Right atrium auricular region (tissue), 2 donors: ENCODE measurements around the gene SETMAR. TPM values are rescaled to one million over a fixed set of nuclear protein-coding genes. Genes with fewer than 3 reads are reported as not detected.
A peak's percentile ranks its signal among the peaks of the same experiment; 100 is the strongest.

Source experiments
- DNase-seq: peaks from one replicate; pipeline ENCODE4 v3.0.0-alpha.2; 2019; ENCODE audit warnings: low spot score
- H3K27ac ChIP-seq, 2 donors: fragments of 200-600 bp; sonication (generic); 1 replicate in 1 of 2; 2 replicates in 1 of 2; pipeline ENCODE4 v1.5.1; 2016 to 2019
- H3K27me3 ChIP-seq, 2 donors: fragments of 200-600 bp; sonication (generic); one replicate each; pipeline versions ENCODE4 v1.5.1 to v1.6.0; 2017 to 2019
- H3K36me3 ChIP-seq: fragments of 200-600 bp; sonication (generic); one replicate; pipeline ENCODE4 v1.5.1; 2016
- H3K4me1 ChIP-seq, 2 donors: fragments of 200-600 bp; sonication (generic); one replicate each; pipeline versions ENCODE4 v1.5.1 to v1.6.0; 2017 to 2019
- H3K4me3 ChIP-seq, 2 donors: fragments of 200-600 bp; sonication (generic); 1 replicate in 1 of 2; 2 replicates in 1 of 2; pipeline ENCODE4 v1.5.1; 2017 to 2019; ENCODE audit warnings: mild to moderate bottlenecking in 1 of 2, moderate library complexity in 1 of 2
- H3K9me3 ChIP-seq, 2 donors: fragments of 200-600 bp; sonication (generic); one replicate each; pipeline ENCODE4 v1.5.1; 2019
- total RNA-seq, 2 donors: library from RNA; depleted of rRNA; stranded (reverse); fragments of >200 nt; gene quantifications; one replicate each; pipeline ENCODE4 v1.1.0, GENCODE V29; 2016
- TF ChIP-seq, protein P1 (sequence below), 2 donors: fragments of 200-600 bp; sonication (generic); IDR thresholded peaks; one replicate each; pipeline ENCODE4 v1.5.1; 2019; ENCODE audit warnings: antibody characterized with exemption in 2 of 2

Gene SETMAR
- 10 to 100 TPM; 13.5 to 18.5 TPM for total RNA-seq

DNA sequence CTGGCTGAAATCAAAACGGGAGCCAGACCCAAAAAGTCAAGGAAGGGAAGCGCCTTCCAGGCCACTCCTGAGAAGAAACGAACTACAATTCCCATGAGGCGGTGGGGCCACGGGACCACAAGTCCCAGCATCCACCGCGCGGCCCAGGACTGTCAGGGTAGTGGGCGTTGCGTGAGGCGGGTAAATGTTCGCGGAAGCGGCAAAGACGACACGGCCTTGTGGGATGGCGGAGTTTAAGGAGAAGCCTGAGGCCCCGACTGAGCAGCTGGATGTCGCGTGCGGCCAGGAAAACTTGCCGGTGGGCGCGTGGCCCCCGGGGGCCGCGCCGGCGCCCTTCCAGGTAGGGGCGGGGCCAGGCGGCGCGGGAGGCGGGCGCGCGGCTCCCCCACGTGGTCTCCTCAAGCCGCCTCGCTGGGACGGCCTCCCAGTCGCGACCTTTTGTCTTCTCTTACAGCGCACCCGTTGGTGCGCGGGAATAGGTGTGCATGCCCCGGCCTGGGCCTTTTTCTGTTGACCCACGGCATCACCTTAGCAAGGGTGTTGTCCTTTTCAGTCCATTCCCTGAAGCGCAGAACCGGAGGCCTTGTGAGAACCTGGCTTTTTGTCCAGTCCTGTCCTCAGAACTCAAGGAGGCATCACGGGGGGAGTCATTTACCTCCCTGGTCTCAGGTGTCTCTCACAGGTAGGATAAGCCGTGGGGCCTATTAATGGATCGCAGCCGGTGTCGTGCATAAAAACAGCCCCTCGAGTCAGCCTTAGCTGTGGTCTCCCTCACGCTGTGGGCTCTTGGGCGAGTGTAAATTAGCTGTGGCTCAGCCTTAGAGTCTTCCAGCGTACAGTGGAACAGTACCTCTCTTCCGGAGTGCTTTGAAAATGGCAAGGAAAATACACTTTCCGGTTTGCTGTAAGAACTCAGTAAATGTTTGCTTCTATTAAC lies at the start of gene SETMAR:
Gene SETMAR, plus strand, starts transcription at position 183 of the 937 bp plus-strand sequence. Its CDS starts 2 bp downstream, at position 185.
- peak; percentile 96 for DNase-seq
- TF ChIP-seq, protein P1, sequence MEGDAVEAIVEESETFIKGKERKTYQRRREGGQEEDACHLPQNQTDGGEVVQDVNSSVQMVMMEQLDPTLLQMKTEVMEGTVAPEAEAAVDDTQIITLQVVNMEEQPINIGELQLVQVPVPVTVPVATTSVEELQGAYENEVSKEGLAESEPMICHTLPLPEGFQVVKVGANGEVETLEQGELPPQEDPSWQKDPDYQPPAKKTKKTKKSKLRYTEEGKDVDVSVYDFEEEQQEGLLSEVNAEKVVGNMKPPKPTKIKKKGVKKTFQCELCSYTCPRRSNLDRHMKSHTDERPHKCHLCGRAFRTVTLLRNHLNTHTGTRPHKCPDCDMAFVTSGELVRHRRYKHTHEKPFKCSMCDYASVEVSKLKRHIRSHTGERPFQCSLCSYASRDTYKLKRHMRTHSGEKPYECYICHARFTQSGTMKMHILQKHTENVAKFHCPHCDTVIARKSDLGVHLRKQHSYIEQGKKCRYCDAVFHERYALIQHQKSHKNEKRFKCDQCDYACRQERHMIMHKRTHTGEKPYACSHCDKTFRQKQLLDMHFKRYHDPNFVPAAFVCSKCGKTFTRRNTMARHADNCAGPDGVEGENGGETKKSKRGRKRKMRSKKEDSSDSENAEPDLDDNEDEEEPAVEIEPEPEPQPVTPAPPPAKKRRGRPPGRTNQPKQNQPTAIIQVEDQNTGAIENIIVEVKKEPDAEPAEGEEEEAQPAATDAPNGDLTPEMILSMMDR (IDR thresholded peaks at IDR 0.05), result no peak
- H3K27ac ChIP-seq, result peak within 1 kb of the TSS; percentile 93
- H3K4me3 ChIP-seq, result peak within 1 kb of the TSS; percentile 64 to 70
- no peaks in the 10 kb centered on the region for H3K27me3 ChIP-seq
- H3K9me3 ChIP-seq, result no peaks in the 10 kb centered on the region
- no peaks in the 10 kb centered on the region for H3K36me3 ChIP-seq
- peaks cover 0 to 41% of the 10 kb centered on the region in 2 donors for H3K4me1 ChIP-seq

DNA sequence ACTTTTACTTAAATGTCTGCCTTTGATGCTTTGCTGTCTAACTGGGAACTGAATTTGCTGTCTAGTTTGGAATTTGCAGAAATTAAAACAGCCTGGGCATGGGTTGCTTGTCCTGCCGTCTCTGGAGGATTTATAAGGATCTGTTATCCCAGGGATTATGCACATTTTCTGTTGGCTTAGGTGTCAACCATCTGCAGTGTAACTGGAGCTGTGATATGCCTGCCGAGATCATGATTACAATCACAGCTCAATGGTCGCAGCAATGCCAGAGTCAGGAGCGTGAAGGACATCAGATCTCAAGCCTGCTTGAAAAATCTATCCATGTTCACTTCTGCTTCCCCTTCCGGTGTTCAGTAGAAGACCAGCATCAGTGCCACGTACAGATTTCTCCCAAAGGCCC lies 41.8 kb upstream of the SETMAR start:
- Histone ChIP-seq H3K4me3 (no peak overlapping the region), H3K9me3 (no peaks in the 10 kb centered on the region), H3K27ac (no peak overlapping the region), H3K27me3 (no peaks in the 10 kb centered on the region), H3K36me3 (no peaks in the 10 kb centered on the region), H3K4me1 (no peaks in the 10 kb centered on the region)
- TF ChIP-seq, protein P1 (IDR thresholded peaks at IDR 0.05), result no peak
- no peak for DNase-seq

DNA sequence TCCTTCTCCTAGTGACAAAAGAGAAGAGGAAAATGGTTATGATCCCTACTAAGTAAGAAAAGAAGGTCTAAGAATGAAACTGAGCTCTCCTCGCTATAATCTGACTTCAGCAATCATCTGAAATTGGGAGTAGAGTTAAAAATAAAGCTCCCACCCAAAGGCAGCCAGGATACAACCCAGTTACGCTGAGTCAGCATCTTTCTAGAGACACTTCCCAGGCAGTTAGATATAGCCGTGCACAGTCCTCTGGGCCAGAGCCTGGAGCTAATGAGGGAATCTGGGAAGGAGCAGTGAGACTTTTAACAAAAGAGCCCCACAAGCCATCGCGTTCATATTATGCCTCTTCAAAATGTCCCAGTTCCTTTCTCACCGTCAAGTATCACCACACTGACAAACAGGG lies 39.1 kb upstream of the SETMAR start:
- no peak overlapping the region for H3K27ac ChIP-seq
- no peaks in the 10 kb centered on the region for H3K4me1 ChIP-seq
- H3K36me3 ChIP-seq, result no peaks in the 10 kb centered on the region
- no peaks in the 10 kb centered on the region for H3K27me3 ChIP-seq
- no peak for DNase-seq
- no peak overlapping the region for H3K4me3 ChIP-seq
- TF ChIP-seq, protein P1 (IDR thresholded peaks at IDR 0.05), result no peak
- H3K9me3 ChIP-seq, result no peaks in the 10 kb centered on the region

DNA sequence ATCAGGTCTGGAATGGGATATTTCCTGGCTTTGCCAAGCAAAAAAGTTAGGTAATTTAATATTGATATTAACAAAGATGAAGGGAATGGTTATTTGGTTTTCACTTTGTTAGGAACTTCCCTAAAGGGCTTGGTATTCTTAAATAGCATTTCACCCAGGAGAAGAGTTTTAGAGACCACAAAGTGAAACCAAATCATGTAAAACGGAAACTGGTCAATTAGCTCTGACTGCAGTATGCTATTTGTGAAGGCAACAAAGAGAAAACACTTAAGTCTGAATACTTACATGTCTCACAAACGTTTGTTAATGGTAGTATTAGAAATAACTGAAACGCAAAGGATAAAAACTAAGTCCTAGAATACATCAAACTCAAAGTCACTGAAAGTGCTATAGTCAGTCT lies 32.4 kb upstream of the SETMAR start:
- TF ChIP-seq, protein P1 (IDR thresholded peaks at IDR 0.05), result no peak
- no peaks in the 10 kb centered on the region for H3K4me1 ChIP-seq
- no peaks in the 10 kb centered on the region for H3K9me3 ChIP-seq
- no peaks in the 10 kb centered on the region for H3K27me3 ChIP-seq
- H3K4me3 ChIP-seq, result no peak overlapping the region
- H3K27ac ChIP-seq, result no peak overlapping the region
- no peaks in the 10 kb centered on the region for H3K36me3 ChIP-seq
- DNase-seq, result no peak

DNA sequence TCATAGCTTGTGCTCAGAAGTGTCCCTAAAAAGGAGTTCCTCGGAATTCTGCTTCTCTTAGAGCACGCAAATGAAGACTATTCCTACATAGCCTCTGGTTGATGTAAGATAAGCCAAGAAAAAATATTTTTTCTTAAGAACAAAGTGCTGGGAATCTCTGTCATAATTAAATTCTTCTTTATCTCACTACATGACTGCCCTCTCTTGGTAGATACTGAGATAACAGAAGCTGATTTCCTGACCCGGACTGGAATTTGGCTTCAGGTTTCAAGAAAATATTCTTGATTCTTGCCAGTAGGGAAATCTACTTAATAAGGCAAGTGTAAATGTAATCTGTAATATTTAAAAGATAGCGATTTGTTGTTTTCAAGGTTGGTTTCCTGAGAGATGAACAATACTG lies 31.3 kb upstream of the SETMAR start:
- Histone ChIP-seq H3K27me3 (no peaks in the 10 kb centered on the region), H3K4me1 (no peaks in the 10 kb centered on the region), H3K9me3 (no peaks in the 10 kb centered on the region), H3K4me3 (no peak overlapping the region), H3K27ac (no peak overlapping the region), H3K36me3 (no peaks in the 10 kb centered on the region)
- DNase-seq, result no peak
- TF ChIP-seq, protein P1 (IDR thresholded peaks at IDR 0.05), result peak in 1 of 2 donors; percentile 51
